Adrenal gland (tissue), 5 donors: ENCODE data around the gene NME7.
A peak's percentile ranks its signal among the peaks of the same experiment; 100 is the strongest.

Experiments used
- POLR2A ChIP-seq, 2 donors: fragments of 450-650 bp; IDR thresholded peaks; one replicate each; pipeline ENCODE4 v1.6.1; 2017; ENCODE audit warnings: antibody characterized with exemption in 2 of 2, mild to moderate bottlenecking in 2 of 2, moderate library complexity in 1 of 2
- TF ChIP-seq, protein P1 (sequence below), 6 experiments: fragments of 450-650 bp in 4 of 6; fragments of 200-600 bp in 2 of 6; sonication (generic) in 1 of 6; IDR thresholded peaks; 1 replicate in 5 of 6; 2 replicates in 1 of 6; pipeline versions ENCODE4 v1.5.1 to v1.8.0; 2016 to 2021; ENCODE audit warnings: antibody characterized with exemption in 6 of 6, mild to moderate bottlenecking in 2 of 6, moderate library complexity in 1 of 6
- donor health status: DM: no; HTN: no; CAD: no.

- TF ChIP-seq, protein P1, sequence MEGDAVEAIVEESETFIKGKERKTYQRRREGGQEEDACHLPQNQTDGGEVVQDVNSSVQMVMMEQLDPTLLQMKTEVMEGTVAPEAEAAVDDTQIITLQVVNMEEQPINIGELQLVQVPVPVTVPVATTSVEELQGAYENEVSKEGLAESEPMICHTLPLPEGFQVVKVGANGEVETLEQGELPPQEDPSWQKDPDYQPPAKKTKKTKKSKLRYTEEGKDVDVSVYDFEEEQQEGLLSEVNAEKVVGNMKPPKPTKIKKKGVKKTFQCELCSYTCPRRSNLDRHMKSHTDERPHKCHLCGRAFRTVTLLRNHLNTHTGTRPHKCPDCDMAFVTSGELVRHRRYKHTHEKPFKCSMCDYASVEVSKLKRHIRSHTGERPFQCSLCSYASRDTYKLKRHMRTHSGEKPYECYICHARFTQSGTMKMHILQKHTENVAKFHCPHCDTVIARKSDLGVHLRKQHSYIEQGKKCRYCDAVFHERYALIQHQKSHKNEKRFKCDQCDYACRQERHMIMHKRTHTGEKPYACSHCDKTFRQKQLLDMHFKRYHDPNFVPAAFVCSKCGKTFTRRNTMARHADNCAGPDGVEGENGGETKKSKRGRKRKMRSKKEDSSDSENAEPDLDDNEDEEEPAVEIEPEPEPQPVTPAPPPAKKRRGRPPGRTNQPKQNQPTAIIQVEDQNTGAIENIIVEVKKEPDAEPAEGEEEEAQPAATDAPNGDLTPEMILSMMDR (IDR thresholded peaks at IDR 0.05): peak; percentile 74 to 90 (median 86)
- TF ChIP-seq POLR2A (IDR thresholded peaks at IDR 0.05): no peak
Measured at GRCh38 chr1:169348383-169349036, 19.1 kb downstream of the NME7 start.
